GM12878 (cell line): ENCODE measurements around the gene VSIG10L. TPM values are rescaled to one million over a fixed set of nuclear protein-coding genes. Genes with fewer than 3 reads are reported as not detected.

ENCODE experiments used
- ATAC-seq: fragments of 200-7000 bp; cut with Tn5 transposase; 3 replicates; pipeline ENCODE4 v1.9.1; 2020; ENCODE audit warnings: mild to moderate bottlenecking, moderate library complexity
- BruUV-seq: library from RNA; stranded (reverse); fragments of 400-500 nt; replicated peaks from 2 replicates; lab custom pipeline; 2021; lab: Mats Ljungman, UMichigan
- CTCF ChIA-PET: fragments of 300-600 bp; sonication (Branson Sonifier 250); formaldehyde crosslinking; extraction: SDS; loops from one replicate; lab custom pipeline; 2021; ENCODE audit warnings: inconsistent platforms; lab: Yijun Ruan, JAX
- POLR2A ChIA-PET: fragments of 350-600 bp; formaldehyde crosslinking; extraction: SDS; loops from one replicate; lab custom pipeline; 2021; ENCODE audit warnings: inconsistent platforms; lab: Charles Lee
- RAD21 ChIA-PET: fragments of 300-600 bp; sonication (Branson Sonifier 250); formaldehyde crosslinking; loops from one replicate; lab custom pipeline; 2023; ENCODE audit warnings: antibody characterized with exemption; ENCODE audit not compliant: unreplicated experiment; lab: Charles Lee
- SMC1A ChIA-PET: fragments of 300-600 bp; sonication (Branson Sonifier 250); formaldehyde crosslinking; loops from one replicate; lab custom pipeline; 2023; ENCODE audit not compliant: unreplicated experiment, uncharacterized antibody; lab: Charles Lee
- DNase-seq: peaks from one replicate; pipeline ENCODE4 v3.0.0-alpha.2; 2011; ENCODE audit warnings: low read depth, low spot score
- FAIRE-seq: peaks from 3 replicates; lab custom pipeline; 2011; peaks lifted over from hg19 to GRCh38; lab: Jason Lieb, UNC
- H2AFZ ChIP-seq: 2 replicates; pipeline ENCODE4 v1.6.0; 2011; ENCODE audit warnings: low read depth, low read length, control low read depth; ENCODE audit not compliant: control insufficient read depth
- H3K27ac ChIP-seq: 2 replicates; pipeline ENCODE4 v1.5.1; 2011; ENCODE audit warnings: control low read depth; ENCODE audit not compliant: control insufficient read depth, insufficient read depth
- H3K27me3 ChIP-seq, 2 experiments: replicated peaks in 1 of 2; 2 replicates each; pipeline versions ENCODE4 v1.6.0 to v1.6.1; 2011; ENCODE audit warnings: low read length in 1 of 2; ENCODE audit not compliant: control insufficient read depth in 2 of 2, insufficient read depth in 2 of 2
- H3K36me3 ChIP-seq, 2 experiments: 2 replicates each; pipeline ENCODE4 v1.5.1; 2011; ENCODE audit warnings: low read length in 1 of 2; ENCODE audit not compliant: control insufficient read depth in 2 of 2, insufficient read depth in 2 of 2
- H3K4me1 ChIP-seq: 2 replicates; pipeline ENCODE4 v1.6.1; 2011; ENCODE audit warnings: mild to moderate bottlenecking, low read length, moderate library complexity, mixed read lengths; ENCODE audit not compliant: control insufficient read depth, insufficient read depth
- H3K4me2 ChIP-seq: 2 replicates; pipeline ENCODE4 v1.6.0; 2011; ENCODE audit warnings: control low read depth; ENCODE audit not compliant: control insufficient read depth, insufficient read depth
- H3K4me3 ChIP-seq: fragments of 200-600 bp; sonication (generic); 2 replicates; pipeline ENCODE4 v1.5.1; 2016
- H3K79me2 ChIP-seq: 2 replicates; pipeline ENCODE4 v1.6.0; 2011; ENCODE audit warnings: low read length; ENCODE audit not compliant: control insufficient read depth, insufficient read depth
- H3K9ac ChIP-seq: 2 replicates; pipeline ENCODE4 v1.8.0; 2011; ENCODE audit warnings: low read length, control low read depth, mixed read lengths; ENCODE audit not compliant: control insufficient read depth, insufficient read depth
- H3K9me3 ChIP-seq: replicated peaks from 3 replicates; pipeline ENCODE4 v1.5.1; 2011; ENCODE audit warnings: mild to moderate bottlenecking, low read length; ENCODE audit not compliant: control insufficient read depth, insufficient read depth
- H4K20me1 ChIP-seq: 2 replicates; pipeline ENCODE4 v1.6.0; 2011; ENCODE audit not compliant: control insufficient read depth, insufficient read depth
- CBX3 ChIP-seq: fragments of 200-600 bp; sonication (generic); IDR thresholded peaks from 2 replicates; pipeline ENCODE4 v1.6.1; 2016; ENCODE audit warnings: low read depth, borderline replicate concordance
- CEBPB ChIP-seq, 2 experiments: fragments of 150-350 bp in 1 of 2; IDR thresholded peaks; 2 replicates each; pipeline ENCODE4 v1.6.1; 2012 to 2014; ENCODE audit warnings: low read depth in 2 of 2, low read length in 2 of 2, borderline replicate concordance in 1 of 2, inconsistent platforms in 1 of 2
- CREB1 ChIP-seq: IDR thresholded peaks from 2 replicates; pipeline ENCODE4 v1.6.1; 2012; ENCODE audit warnings: low read depth, mild to moderate bottlenecking, inconsistent platforms
- EED ChIP-seq: sonication (generic); IDR thresholded peaks from 2 replicates; pipeline ENCODE4 v1.6.1; 2016; ENCODE audit warnings: antibody characterized with exemption, low read depth
- HCFC1 ChIP-seq: fragments of 150-350 bp; IDR thresholded peaks from 2 replicates; pipeline ENCODE4 v1.6.1; 2014; ENCODE audit warnings: low read length
- IKZF2 ChIP-seq, 2 experiments: fragments of 450-650 bp; IDR thresholded peaks; 2 replicates each; pipeline ENCODE4 v1.6.1; 2017; ENCODE audit warnings: mild to moderate bottlenecking in 2 of 2, moderate library complexity in 2 of 2
- IRF5 ChIP-seq: fragments of 450-650 bp; IDR thresholded peaks from 2 replicates; pipeline ENCODE4 v1.6.1; 2017; ENCODE audit warnings: borderline replicate concordance
- MEF2A ChIP-seq: IDR thresholded peaks from 2 replicates; pipeline ENCODE4 v1.6.1; 2011; ENCODE audit warnings: low read depth, mild to moderate bottlenecking, low read length, moderate library complexity; ENCODE audit not compliant: insufficient read depth
- NR2F1 ChIP-seq: fragments of 450-650 bp; conservative IDR thresholded peaks from 2 replicates; pipeline ENCODE4 v1.6.1; 2017; ENCODE audit warnings: mild to moderate bottlenecking
- PKNOX1 ChIP-seq: fragments of 450-650 bp; IDR thresholded peaks from 2 replicates; pipeline ENCODE4 v1.6.1; 2016; ENCODE audit warnings: mild to moderate bottlenecking
- RELA ChIP-seq: fragments of 450-650 bp; IDR thresholded peaks from 2 replicates; pipeline ENCODE4 v1.8.0; 2014; ENCODE audit warnings: borderline replicate concordance; ENCODE audit not compliant: partially characterized antibody
- RFX5 ChIP-seq: IDR thresholded peaks from 2 replicates; pipeline ENCODE4 v1.6.1; 2011; ENCODE audit warnings: low read depth, low read length, improper control_type of control experiment
- STAT3 ChIP-seq: IDR thresholded peaks from 2 replicates; pipeline ENCODE4 v1.6.1; 2011; ENCODE audit warnings: low read depth, low read length, improper control_type of control experiment
- SUZ12 ChIP-seq: fragments of 200-600 bp; sonication (generic); IDR thresholded peaks from one replicate; pipeline ENCODE4 v1.6.1; 2018; ENCODE audit warnings: antibody characterized with exemption, mild to moderate bottlenecking; ENCODE audit not compliant: unreplicated experiment
- ZBED1 ChIP-seq: IDR thresholded peaks from 2 replicates; pipeline ENCODE4 v1.6.1; 2016; ENCODE audit warnings: borderline replicate concordance
- ZBTB4 ChIP-seq: fragments of 450-650 bp; formaldehyde crosslinking; IDR thresholded peaks from 2 replicates; pipeline ENCODE4 v1.4.0; 2022; ENCODE audit warnings: mild to moderate bottlenecking, moderate library complexity
- WGBS: methylation state at CpG from one replicate; pipeline ENCODE4 v1.1.6; 2016; ENCODE audit warnings: low lambda C conversion rate; ENCODE audit not compliant: insufficient replicate concordance, insufficient coverage; ENCODE audit errors: missing lambda C conversion rate; 5-methylcytosine and 5-hydroxymethylcytosine counted together
- in situ Hi-C: fragments of 300-500 bp; cut with MboI; formaldehyde crosslinking; loops from 9 replicates; pipeline ENCODE4 v1.14.3; 2018; ENCODE audit warnings: mixed read lengths
- intact Hi-C: fragments of 100-400 bp; cut with micrococcal nuclease; formaldehyde crosslinking; loops from one replicate; pipeline ENCODE4 v1.14.2; 2022; ENCODE audit not compliant: unreplicated experiment
- polyA plus RNA-seq, 11 experiments: library from polyadenylated mRNA; depleted of rRNA in 4 of 11; unstranded in 6 of 11; stranded (reverse) in 5 of 11; fragments of >200 nt; fragmentation: Nextera tagmentation in 4 of 11; fragmentation: Illumina TruSeq in 1 of 11; extraction: Ambion mirVana in 4 of 11; extraction: Trizol in 1 of 11; gene quantifications; 1 replicate in 1 of 11; 2 replicates in 10 of 11; pipeline versions ENCODE4 v1.2.1 to v1.2.3, GENCODE V29; 2011 to 2016; ENCODE audit warnings: inconsistent platforms in 2 of 11, missing spikeins in 2 of 11, low read depth in 1 of 11
- total RNA-seq, 4 experiments: library from RNA; depleted of rRNA in 3 of 4; stranded (reverse); fragments of >200 nt in 3 of 4; fragmentation: Illumina TruSeq in 1 of 4; extraction: Trizol in 1 of 4; gene quantifications; 2 replicates each; pipeline versions ENCODE4 v1.2.1 to v1.2.3, GENCODE V29; 2013 to 2021

Gene VSIG10L
- total and polyA plus RNA-seq, 10 of the 15 experiments (the other 5 are each of a cell fraction or from before 2014, with no cell fraction given) = 0.09 to 0.93 (median 0.49) TPM

- intact Hi-C loops (no loop called here), in situ Hi-C loops (no loop called here)
- H3K4me3 ChIP-seq = no peak overlapping the region
- H2AFZ ChIP-seq = no peak overlapping the region
- H3K27me3 ChIP-seq = peaks cover 0 to 5% of the 10 kb centered on the region in 2 experiments; a peak in 1 of 4 replicates
- no peaks in the 10 kb centered on the region for H3K4me1 ChIP-seq
- no peak for DNase-seq
- no peaks in the 10 kb centered on the region; the same call in 2 of the 3 replicates for H3K9me3 ChIP-seq
- SMC1A ChIA-PET = no interaction called here
- TF ChIP-seq EED = no peak
- TF ChIP-seq IKZF2 (IDR thresholded peaks at IDR 0.05) = no peak
- TF ChIP-seq RFX5 = no peak
- TF ChIP-seq RELA = no peak
- no peak for TF ChIP-seq ZBED1
- no peak for TF ChIP-seq CBX3
- TF ChIP-seq HCFC1 = no peak
- TF ChIP-seq ZBTB4 (CRISPR knock-in tag) = no peak
- no peak for TF ChIP-seq MEF2A
- TF ChIP-seq STAT3 = no peak
- TF ChIP-seq IRF5 = no peak
- no peak for TF ChIP-seq PKNOX1
- no peak for TF ChIP-seq NR2F1
- no peak for TF ChIP-seq CEBPB (IDR thresholded peaks at IDR 0.05; ENCODE audit: borderline replicate concordance in 1 of 2, low read depth in 2 of 2, low read length in 2 of 2)
- no peak for TF ChIP-seq CREB1
- TF ChIP-seq SUZ12 = no peak
- 25% methylated on average over 3 of the region's 3 CpGs for WGBS
- no peak overlapping the region for H3K4me2 ChIP-seq
- H3K9ac ChIP-seq = no peak overlapping the region
- RAD21 ChIA-PET = no interaction called here
- ATAC-seq = no peak
- POLR2A ChIA-PET = no interaction called here
- H3K36me3 ChIP-seq = no peaks in the 10 kb centered on the region
- H3K27ac ChIP-seq = no peak overlapping the region
- H3K79me2 ChIP-seq = no peaks in the 10 kb centered on the region
- no peak for FAIRE-seq
- no peaks in the 10 kb centered on the region for H4K20me1 ChIP-seq
- BruUV-seq = no TSS peak
- CTCF ChIA-PET = interaction anchor here (0.5 kb wide), 1 partner anchor 51 kb away, joined by 3 read pairs; no protein-coding TSS in a partner anchor
These were observed 24.6 kb downstream of the VSIG10L start for GRCh38 chr19:51317376-51317775.
